HepG2 (cell line): ENCODE results near the gene GRAMD4. TPM values are rescaled to one million over a fixed set of nuclear protein-coding genes. Genes with fewer than 3 reads are reported as not detected.
A peak's percentile ranks its signal among the peaks of the same experiment; 100 is the strongest.

Experiments
- ESRRA ChIP-seq: sonication (generic); formaldehyde crosslinking; IDR thresholded peaks from 2 replicates; pipeline ENCODE4 v1.5.1; 2020; ENCODE audit warnings: mild to moderate bottlenecking, low read depth, missing genetic modification reagents
- FOXJ3 ChIP-seq: sonication (generic); formaldehyde crosslinking; IDR thresholded peaks from 2 replicates; pipeline ENCODE4 v1.4.0; 2020; ENCODE audit warnings: missing genetic modification reagents, mild to moderate bottlenecking, borderline replicate concordance
- HNRNPL ChIP-seq: fragments of 200-400 bp; formaldehyde crosslinking; IDR thresholded peaks from 2 replicates; pipeline ENCODE4 v1.6.1; 2017; ENCODE audit warnings: mild to moderate bottlenecking, low read depth, low read length
- NCOA1 ChIP-seq: sonication (generic); formaldehyde crosslinking; IDR thresholded peaks from 2 replicates; pipeline ENCODE4 v1.9.0; 2021; ENCODE audit warnings: missing genetic modification reagents
- RXRB ChIP-seq: IDR thresholded peaks from 2 replicates; pipeline ENCODE4 v1.6.1; 2016; ENCODE audit warnings: borderline replicate concordance, missing genetic modification reagents, missing compliant biosample characterization
- SALL1 ChIP-seq: sonication (generic); formaldehyde crosslinking; IDR thresholded peaks from 2 replicates; pipeline ENCODE4 v1.8.0; 2022; ENCODE audit warnings: mild to moderate bottlenecking, missing genetic modification reagents
- TEAD3 ChIP-seq: optimal IDR thresholded peaks from 2 replicates; pipeline ENCODE3; 2016; ENCODE audit warnings: borderline replicate concordance
- ZMYM3 ChIP-seq: sonication (generic); formaldehyde crosslinking; IDR thresholded peaks from 2 replicates; pipeline ENCODE4 v1.5.1; 2020; ENCODE audit warnings: mild to moderate bottlenecking, missing genetic modification reagents
- ZNF17 ChIP-seq: sonication (generic); formaldehyde crosslinking; IDR thresholded peaks from 2 replicates; pipeline ENCODE4 v1.5.0; 2020; ENCODE audit warnings: mild to moderate bottlenecking, missing genetic modification reagents
- ZNF562 ChIP-seq: sonication (generic); formaldehyde crosslinking; IDR thresholded peaks from 2 replicates; pipeline ENCODE4 v1.8.0; 2022; ENCODE audit warnings: missing genetic modification reagents, borderline replicate concordance
- ZNF766 ChIP-seq: sonication (generic); formaldehyde crosslinking; IDR thresholded peaks from 2 replicates; pipeline ENCODE4 v1.5.0; 2020; ENCODE audit warnings: missing genetic modification reagents, borderline replicate concordance
- ZNF83 ChIP-seq: sonication (generic); formaldehyde crosslinking; IDR thresholded peaks from 2 replicates; pipeline ENCODE4 v1.4.0; 2020; ENCODE audit warnings: missing genetic modification reagents, mild to moderate bottlenecking, borderline replicate concordance
- ZSCAN25 ChIP-seq: sonication (generic); formaldehyde crosslinking; IDR thresholded peaks from 2 replicates; pipeline ENCODE4 v1.8.0; 2022; ENCODE audit warnings: mild to moderate bottlenecking, missing genetic modification reagents
- polyA plus RNA-seq, 8 experiments: library from polyadenylated mRNA; depleted of rRNA in 3 of 8; stranded (reverse) in 7 of 8; unstranded in 1 of 8; fragments of >200 nt; fragmentation: Illumina TruSeq in 4 of 8; extraction: Trizol in 4 of 8; gene quantifications; 2 replicates each; pipeline versions ENCODE4 v1.2.1 to v1.2.3, GENCODE V29; 2011 to 2016; ENCODE audit warnings: low read depth in 4 of 8, missing spikeins in 1 of 8, mixed read lengths in 1 of 8; ENCODE audit not compliant: insufficient read depth in 1 of 8
- total RNA-seq, 5 experiments: library from RNA; depleted of rRNA; stranded (reverse); fragments of >200 nt; fragmentation: Illumina TruSeq; extraction: Trizol; gene quantifications; 2 replicates each; pipeline ENCODE4 v1.2.3, GENCODE V29; 2016; ENCODE audit warnings: low read depth in 1 of 5
- TF ChIP-seq, protein P1 (sequence below): sonication (generic); formaldehyde crosslinking; conservative IDR thresholded peaks from 2 replicates; pipeline ENCODE4 v1.5.0; 2020; ENCODE audit warnings: missing genetic modification reagents
- TF ChIP-seq, protein P2 (sequence below): IDR thresholded peaks from 2 replicates; pipeline ENCODE4 v1.6.1; 2018; ENCODE audit warnings: missing genetic modification reagents, mild to moderate bottlenecking, missing compliant biosample characterization
- TF ChIP-seq, protein P3 (sequence below): sonication (generic); formaldehyde crosslinking; IDR thresholded peaks from 2 replicates; pipeline ENCODE4 v1.5.1; 2020; ENCODE audit warnings: missing genetic modification reagents, mild to moderate bottlenecking, borderline replicate concordance
- TF ChIP-seq, protein P4 (sequence below): IDR thresholded peaks from 2 replicates; pipeline ENCODE4 v1.6.1; 2016; ENCODE audit warnings: low read depth, missing genetic modification reagents, missing compliant biosample characterization
- TF ChIP-seq, protein P5 (sequence below): sonication (generic); formaldehyde crosslinking; IDR thresholded peaks from 2 replicates; pipeline ENCODE4 v1.5.0; 2020; ENCODE audit warnings: missing genetic modification reagents

GRAMD4 gene
- total and polyA plus RNA-seq, 2 of the 13 experiments (the other 11 are each of a cell fraction or from before 2014, with no cell fraction given) = 15.2 to 15.7 TPM

DNA sequence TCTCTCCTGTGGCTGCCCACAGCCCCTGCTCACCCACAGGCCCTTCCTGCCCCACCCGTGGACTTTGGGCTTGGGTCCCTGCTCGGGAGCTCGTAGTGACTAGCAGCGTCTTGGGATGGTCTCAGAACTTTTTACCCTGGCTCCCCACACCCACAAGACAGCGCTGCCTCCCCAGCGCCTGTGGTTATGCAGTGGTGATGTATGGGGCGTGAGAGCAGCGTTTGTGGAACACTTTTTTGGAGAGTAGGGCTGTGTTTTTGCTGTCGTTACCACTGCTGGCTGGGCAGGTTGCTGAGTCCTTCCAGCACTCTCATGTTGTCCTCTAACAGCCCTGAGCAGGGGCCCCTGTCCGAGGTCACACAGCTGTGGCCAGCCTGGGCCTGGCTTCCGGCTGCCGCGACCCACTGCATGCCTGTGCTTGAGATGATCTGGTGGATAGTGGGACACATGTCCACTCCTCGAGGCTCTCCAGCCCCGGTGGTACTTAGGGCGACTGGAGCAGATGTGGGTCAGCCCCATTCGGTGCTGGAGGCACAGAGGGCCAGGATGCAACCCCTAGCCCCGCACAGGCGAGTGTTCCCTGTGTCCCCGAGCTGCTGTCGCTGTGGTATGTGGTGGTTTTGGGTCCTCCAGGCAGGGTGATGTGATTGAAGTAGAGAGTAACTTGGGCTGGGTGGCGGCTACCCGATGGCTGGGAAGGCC is 7.1 kb upstream of the GRAMD4 start (continued):
- TF ChIP-seq SALL1 (peak; percentile 72), ZNF17 (CRISPR knock-in tag) (0 out of 2 replicates have a peak, but pooled peaks have one; percentile 65), HNRNPL (peak; percentile 76; the same call in 1 of the 2 replicates), ZMYM3 (CRISPR knock-in tag) (no peak), ZNF766 (CRISPR knock-in tag) (peak; percentile 74; the same call in 1 of the 2 replicates), RXRB (peak; percentile 33; the same call in 1 of the 2 replicates), ZNF562 (CRISPR knock-in tag) (no peak), TEAD3 (no peak), NCOA1 (CRISPR knock-in tag) (0 out of 2 replicates have a peak, but pooled peaks have one; percentile 34), FOXJ3 (peak; percentile 80), ZSCAN25 (0 out of 2 replicates have a peak, but pooled peaks have one; percentile 6), ESRRA (peak; percentile 49; the same call in 1 of the 2 replicates), ZNF83 (no peak)
- TF ChIP-seq, protein P1, sequence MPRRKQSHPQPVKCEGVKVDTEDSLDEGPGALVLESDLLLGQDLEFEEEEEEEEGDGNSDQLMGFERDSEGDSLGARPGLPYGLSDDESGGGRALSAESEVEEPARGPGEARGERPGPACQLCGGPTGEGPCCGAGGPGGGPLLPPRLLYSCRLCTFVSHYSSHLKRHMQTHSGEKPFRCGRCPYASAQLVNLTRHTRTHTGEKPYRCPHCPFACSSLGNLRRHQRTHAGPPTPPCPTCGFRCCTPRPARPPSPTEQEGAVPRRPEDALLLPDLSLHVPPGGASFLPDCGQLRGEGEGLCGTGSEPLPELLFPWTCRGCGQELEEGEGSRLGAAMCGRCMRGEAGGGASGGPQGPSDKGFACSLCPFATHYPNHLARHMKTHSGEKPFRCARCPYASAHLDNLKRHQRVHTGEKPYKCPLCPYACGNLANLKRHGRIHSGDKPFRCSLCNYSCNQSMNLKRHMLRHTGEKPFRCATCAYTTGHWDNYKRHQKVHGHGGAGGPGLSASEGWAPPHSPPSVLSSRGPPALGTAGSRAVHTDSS = 0 out of 2 replicates have a peak, but pooled peaks have one; percentile 71
- TF ChIP-seq, protein P2, sequence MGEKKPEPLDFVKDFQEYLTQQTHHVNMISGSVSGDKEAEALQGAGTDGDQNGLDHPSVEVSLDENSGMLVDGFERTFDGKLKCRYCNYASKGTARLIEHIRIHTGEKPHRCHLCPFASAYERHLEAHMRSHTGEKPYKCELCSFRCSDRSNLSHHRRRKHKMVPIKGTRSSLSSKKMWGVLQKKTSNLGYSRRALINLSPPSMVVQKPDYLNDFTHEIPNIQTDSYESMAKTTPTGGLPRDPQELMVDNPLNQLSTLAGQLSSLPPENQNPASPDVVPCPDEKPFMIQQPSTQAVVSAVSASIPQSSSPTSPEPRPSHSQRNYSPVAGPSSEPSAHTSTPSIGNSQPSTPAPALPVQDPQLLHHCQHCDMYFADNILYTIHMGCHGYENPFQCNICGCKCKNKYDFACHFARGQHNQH = no peak
- TF ChIP-seq, protein P3, sequence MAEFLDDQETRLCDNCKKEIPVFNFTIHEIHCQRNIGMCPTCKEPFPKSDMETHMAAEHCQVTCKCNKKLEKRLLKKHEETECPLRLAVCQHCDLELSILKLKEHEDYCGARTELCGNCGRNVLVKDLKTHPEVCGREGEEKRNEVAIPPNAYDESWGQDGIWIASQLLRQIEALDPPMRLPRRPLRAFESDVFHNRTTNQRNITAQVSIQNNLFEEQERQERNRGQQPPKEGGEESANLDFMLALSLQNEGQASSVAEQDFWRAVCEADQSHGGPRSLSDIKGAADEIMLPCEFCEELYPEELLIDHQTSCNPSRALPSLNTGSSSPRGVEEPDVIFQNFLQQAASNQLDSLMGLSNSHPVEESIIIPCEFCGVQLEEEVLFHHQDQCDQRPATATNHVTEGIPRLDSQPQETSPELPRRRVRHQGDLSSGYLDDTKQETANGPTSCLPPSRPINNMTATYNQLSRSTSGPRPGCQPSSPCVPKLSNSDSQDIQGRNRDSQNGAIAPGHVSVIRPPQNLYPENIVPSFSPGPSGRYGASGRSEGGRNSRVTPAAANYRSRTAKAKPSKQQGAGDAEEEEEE (CRISPR knock-in tag) = no peak
- TF ChIP-seq, protein P4, sequence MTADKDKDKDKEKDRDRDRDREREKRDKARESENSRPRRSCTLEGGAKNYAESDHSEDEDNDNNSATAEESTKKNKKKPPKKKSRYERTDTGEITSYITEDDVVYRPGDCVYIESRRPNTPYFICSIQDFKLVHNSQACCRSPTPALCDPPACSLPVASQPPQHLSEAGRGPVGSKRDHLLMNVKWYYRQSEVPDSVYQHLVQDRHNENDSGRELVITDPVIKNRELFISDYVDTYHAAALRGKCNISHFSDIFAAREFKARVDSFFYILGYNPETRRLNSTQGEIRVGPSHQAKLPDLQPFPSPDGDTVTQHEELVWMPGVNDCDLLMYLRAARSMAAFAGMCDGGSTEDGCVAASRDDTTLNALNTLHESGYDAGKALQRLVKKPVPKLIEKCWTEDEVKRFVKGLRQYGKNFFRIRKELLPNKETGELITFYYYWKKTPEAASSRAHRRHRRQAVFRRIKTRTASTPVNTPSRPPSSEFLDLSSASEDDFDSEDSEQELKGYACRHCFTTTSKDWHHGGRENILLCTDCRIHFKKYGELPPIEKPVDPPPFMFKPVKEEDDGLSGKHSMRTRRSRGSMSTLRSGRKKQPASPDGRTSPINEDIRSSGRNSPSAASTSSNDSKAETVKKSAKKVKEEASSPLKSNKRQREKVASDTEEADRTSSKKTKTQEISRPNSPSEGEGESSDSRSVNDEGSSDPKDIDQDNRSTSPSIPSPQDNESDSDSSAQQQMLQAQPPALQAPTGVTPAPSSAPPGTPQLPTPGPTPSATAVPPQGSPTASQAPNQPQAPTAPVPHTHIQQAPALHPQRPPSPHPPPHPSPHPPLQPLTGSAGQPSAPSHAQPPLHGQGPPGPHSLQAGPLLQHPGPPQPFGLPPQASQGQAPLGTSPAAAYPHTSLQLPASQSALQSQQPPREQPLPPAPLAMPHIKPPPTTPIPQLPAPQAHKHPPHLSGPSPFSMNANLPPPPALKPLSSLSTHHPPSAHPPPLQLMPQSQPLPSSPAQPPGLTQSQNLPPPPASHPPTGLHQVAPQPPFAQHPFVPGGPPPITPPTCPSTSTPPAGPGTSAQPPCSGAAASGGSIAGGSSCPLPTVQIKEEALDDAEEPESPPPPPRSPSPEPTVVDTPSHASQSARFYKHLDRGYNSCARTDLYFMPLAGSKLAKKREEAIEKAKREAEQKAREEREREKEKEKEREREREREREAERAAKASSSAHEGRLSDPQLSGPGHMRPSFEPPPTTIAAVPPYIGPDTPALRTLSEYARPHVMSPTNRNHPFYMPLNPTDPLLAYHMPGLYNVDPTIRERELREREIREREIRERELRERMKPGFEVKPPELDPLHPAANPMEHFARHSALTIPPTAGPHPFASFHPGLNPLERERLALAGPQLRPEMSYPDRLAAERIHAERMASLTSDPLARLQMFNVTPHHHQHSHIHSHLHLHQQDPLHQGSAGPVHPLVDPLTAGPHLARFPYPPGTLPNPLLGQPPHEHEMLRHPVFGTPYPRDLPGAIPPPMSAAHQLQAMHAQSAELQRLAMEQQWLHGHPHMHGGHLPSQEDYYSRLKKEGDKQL (CRISPR knock-in tag) = no peak
- TF ChIP-seq, protein P5, sequence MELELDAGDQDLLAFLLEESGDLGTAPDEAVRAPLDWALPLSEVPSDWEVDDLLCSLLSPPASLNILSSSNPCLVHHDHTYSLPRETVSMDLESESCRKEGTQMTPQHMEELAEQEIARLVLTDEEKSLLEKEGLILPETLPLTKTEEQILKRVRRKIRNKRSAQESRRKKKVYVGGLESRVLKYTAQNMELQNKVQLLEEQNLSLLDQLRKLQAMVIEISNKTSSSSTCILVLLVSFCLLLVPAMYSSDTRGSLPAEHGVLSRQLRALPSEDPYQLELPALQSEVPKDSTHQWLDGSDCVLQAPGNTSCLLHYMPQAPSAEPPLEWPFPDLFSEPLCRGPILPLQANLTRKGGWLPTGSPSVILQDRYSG (CRISPR knock-in tag) = peak; percentile 76; the same call in 1 of the 2 replicates
